ENCODE data around the gene TSPEAR. TPM values are rescaled to one million over a fixed set of nuclear protein-coding genes. Genes with fewer than 3 reads are reported as not detected.

The TSPEAR gene
- total RNA-seq, 2 experiments from 2014 or later, result not detected

GRCh38 chr21:44485796-44486195, 225.6 kb downstream of the TSPEAR start:
- H3K27me3 Mint-ChIP-seq, result peaks cover 2% of the 10 kb centered on the region
- peaks cover 4% of the 10 kb centered on the region for H3K4me1 Mint-ChIP-seq (ENCODE audit: low read depth)
- intact Hi-C loops (cut with micrococcal nuclease), result no loop called here
- POLR2A ChIA-PET, result interaction anchor here (0.6 kb wide), 1 partner anchor 146 kb away, joined by 5 read pairs; no protein-coding TSS in a partner anchor
- no peak for DNase-seq
- CTCF ChIA-PET, result interaction anchor here (1.0 kb wide), 2 partner anchors 130 to 643 kb away, joined by 3 read pairs; no protein-coding TSS in a partner anchor
- no peak for TF ChIP-seq CTCF (IDR thresholded peaks at IDR 0.05)
- no peaks in the 10 kb centered on the region for H3K9me3 Mint-ChIP-seq
- no peaks in the 10 kb centered on the region for H3K36me3 Mint-ChIP-seq (ENCODE audit: low read depth)
- H3K27ac Mint-ChIP-seq, result no peak overlapping the region
- ATAC-seq, result peak; percentile 16
- H3K4me3 Mint-ChIP-seq, result peak overlapping the region; percentile 78

- H3K27me3 Mint-ChIP-seq, result peaks cover 2% of the 10 kb centered on the region
- H3K27ac Mint-ChIP-seq, result no peak overlapping the region
- peaks cover 4% of the 10 kb centered on the region for H3K4me1 Mint-ChIP-seq (ENCODE audit: low read depth)
- H3K36me3 Mint-ChIP-seq (ENCODE audit: low read depth), result no peaks in the 10 kb centered on the region
- peak; percentile 83 for ATAC-seq
- no peaks in the 10 kb centered on the region for H3K9me3 Mint-ChIP-seq
- ChIA-PET POLR2A (interaction anchor here (0.6 kb wide), 1 partner anchor 146 kb away, joined by 5 read pairs; no protein-coding TSS in a partner anchor), CTCF (interaction anchor here (1.0 kb wide), 2 partner anchors 130 to 643 kb away, joined by 3 read pairs; no protein-coding TSS in a partner anchor)
- intact Hi-C loops (cut with micrococcal nuclease), result no loop called here
- no peak for TF ChIP-seq CTCF (IDR thresholded peaks at IDR 0.05)
- peak overlapping the region; percentile 78 for H3K4me3 Mint-ChIP-seq
- peak; percentile 65 for DNase-seq
Measured at GRCh38 chr21:44485254-44485793, 226.0 kb downstream of the TSPEAR start.

GRCh38 chr21:44484498-44485253, 226.7 kb downstream of the TSPEAR start:
- CTCF ChIA-PET, result interaction anchor here (1.0 to 1.3 kb wide), 2 partner anchors 10 to 129 kb away, joined by 3 read pairs; no protein-coding TSS in a partner anchor
- TF ChIP-seq CTCF (IDR thresholded peaks at IDR 0.05), result no peak
- Mint-ChIP-seq H3K27me3 (peaks cover 2% of the 10 kb centered on the region), H3K4me3 (peak overlapping the region; percentile 78), H3K4me1 (ENCODE audit: low read depth) (peaks cover 4% of the 10 kb centered on the region), H3K9me3 (no peaks in the 10 kb centered on the region), H3K27ac (no peak overlapping the region), H3K36me3 (ENCODE audit: low read depth) (no peaks in the 10 kb centered on the region)
- intact Hi-C loops (cut with micrococcal nuclease), result no loop called here
- DNase-seq (no peak), ATAC-seq (peak; percentile 7)
- POLR2A ChIA-PET, result no interaction called here

DNA sequence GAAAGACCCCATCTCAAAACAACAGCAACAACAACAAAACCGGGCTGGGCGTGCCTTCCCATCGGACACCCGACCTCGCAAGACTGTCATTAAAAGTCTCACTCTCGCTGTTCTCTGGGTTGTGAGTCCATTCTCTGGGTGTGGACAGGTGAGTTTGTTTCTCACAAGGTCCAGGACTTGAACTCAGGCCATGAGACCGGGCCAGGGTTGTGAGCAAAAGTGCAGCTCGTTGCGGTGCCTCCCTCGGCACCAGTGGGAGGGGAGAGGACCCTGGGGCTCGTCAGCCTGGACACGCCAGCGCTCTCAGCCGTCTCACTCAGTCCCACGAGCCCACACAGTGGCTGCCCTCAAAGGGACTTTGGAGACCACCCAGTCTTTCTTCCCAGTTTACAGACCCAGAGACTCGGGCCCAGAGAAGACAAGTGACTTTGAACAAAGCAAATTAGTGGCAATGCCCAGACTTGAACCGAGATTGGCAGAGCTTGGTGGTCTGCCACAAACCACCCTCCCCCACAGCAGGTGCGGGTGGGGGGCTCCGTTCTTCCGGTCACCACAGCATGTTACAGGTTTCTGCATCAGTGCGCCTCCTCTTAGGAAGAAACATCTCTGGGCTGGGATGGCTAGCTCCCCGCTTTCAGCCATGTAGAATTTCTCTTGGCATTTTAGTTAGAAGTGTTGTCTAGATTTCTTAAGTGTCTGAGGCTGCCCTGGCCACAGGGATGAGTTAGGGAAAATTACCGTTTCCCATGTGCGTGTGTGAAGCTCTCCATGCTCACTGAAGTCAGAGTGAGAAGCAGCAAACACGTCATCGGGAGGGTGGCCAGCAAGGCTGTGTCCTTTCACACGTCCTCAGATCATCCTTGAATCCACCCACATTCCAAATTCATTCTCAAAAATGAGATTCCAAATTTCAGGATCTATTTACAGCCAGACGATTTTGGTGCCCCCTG, 227.8 kb downstream of the TSPEAR start:
- DNase-seq, result no peak
- Mint-ChIP-seq H3K4me1 (ENCODE audit: low read depth) (peaks cover 11% of the 10 kb centered on the region), H3K36me3 (ENCODE audit: low read depth) (no peaks in the 10 kb centered on the region), H3K27ac (no peak overlapping the region), H3K27me3 (peaks cover 2% of the 10 kb centered on the region), H3K4me3 (no peak overlapping the region), H3K9me3 (no peaks in the 10 kb centered on the region)
- no peak for TF ChIP-seq CTCF (IDR thresholded peaks at IDR 0.05)
- intact Hi-C loops (cut with micrococcal nuclease), result no loop called here
- ChIA-PET POLR2A (no interaction called here), CTCF (interaction anchor here (1.3 kb wide), 1 partner anchor 11 kb away, joined by 3 read pairs; no protein-coding TSS in a partner anchor)
- no peak for ATAC-seq
